GM12878 (cell line): Measurements from ENCODE around the gene FAIM. TPM values are rescaled to one million over a fixed set of nuclear protein-coding genes. Genes with fewer than 3 reads are reported as not detected.
A peak's percentile ranks its signal among the peaks of the same experiment; 100 is the strongest.
"Not testable (repeated sequence)": the region's sequence is repeated elsewhere in the genome, so short reads cannot be mapped to it uniquely, and the experiment has no call there.

ENCODE experiments used
- ATAC-seq: fragments of 200-7000 bp; cut with Tn5 transposase; 3 replicates; pipeline ENCODE4 v1.9.1; 2020; ENCODE audit warnings: mild to moderate bottlenecking, moderate library complexity
- BruUV-seq: library from RNA; stranded (reverse); fragments of 400-500 nt; replicated peaks from 2 replicates; lab custom pipeline; 2021; lab: Mats Ljungman, UMichigan
- CTCF ChIA-PET: fragments of 300-600 bp; sonication (Branson Sonifier 250); formaldehyde crosslinking; extraction: SDS; loops from one replicate; lab custom pipeline; 2021; ENCODE audit warnings: inconsistent platforms; lab: Yijun Ruan, JAX
- POLR2A ChIA-PET: fragments of 350-600 bp; formaldehyde crosslinking; extraction: SDS; loops from one replicate; lab custom pipeline; 2021; ENCODE audit warnings: inconsistent platforms; lab: Charles Lee
- RAD21 ChIA-PET: fragments of 300-600 bp; sonication (Branson Sonifier 250); formaldehyde crosslinking; loops from one replicate; lab custom pipeline; 2023; ENCODE audit warnings: antibody characterized with exemption; ENCODE audit not compliant: unreplicated experiment; lab: Charles Lee
- SMC1A ChIA-PET: fragments of 300-600 bp; sonication (Branson Sonifier 250); formaldehyde crosslinking; loops from one replicate; lab custom pipeline; 2023; ENCODE audit not compliant: unreplicated experiment, uncharacterized antibody; lab: Charles Lee
- DNase-seq: peaks from one replicate; pipeline ENCODE4 v3.0.0-alpha.2; 2011; ENCODE audit warnings: low read depth, low spot score
- FAIRE-seq: peaks from 3 replicates; lab custom pipeline; 2011; peaks lifted over from hg19 to GRCh38; lab: Jason Lieb, UNC
- H2AFZ ChIP-seq: 2 replicates; pipeline ENCODE4 v1.6.0; 2011; ENCODE audit warnings: low read depth, low read length, control low read depth; ENCODE audit not compliant: control insufficient read depth
- H3K27ac ChIP-seq: 2 replicates; pipeline ENCODE4 v1.5.1; 2011; ENCODE audit warnings: control low read depth; ENCODE audit not compliant: control insufficient read depth, insufficient read depth
- H3K27me3 ChIP-seq, 2 experiments: replicated peaks in 1 of 2; 2 replicates each; pipeline versions ENCODE4 v1.6.0 to v1.6.1; 2011; ENCODE audit warnings: low read length in 1 of 2; ENCODE audit not compliant: control insufficient read depth in 2 of 2, insufficient read depth in 2 of 2
- H3K36me3 ChIP-seq, 2 experiments: 2 replicates each; pipeline ENCODE4 v1.5.1; 2011; ENCODE audit warnings: low read length in 1 of 2; ENCODE audit not compliant: control insufficient read depth in 2 of 2, insufficient read depth in 2 of 2
- H3K4me1 ChIP-seq: 2 replicates; pipeline ENCODE4 v1.6.1; 2011; ENCODE audit warnings: mild to moderate bottlenecking, low read length, moderate library complexity, mixed read lengths; ENCODE audit not compliant: control insufficient read depth, insufficient read depth
- H3K4me2 ChIP-seq: 2 replicates; pipeline ENCODE4 v1.6.0; 2011; ENCODE audit warnings: control low read depth; ENCODE audit not compliant: control insufficient read depth, insufficient read depth
- H3K4me3 ChIP-seq: fragments of 200-600 bp; sonication (generic); 2 replicates; pipeline ENCODE4 v1.5.1; 2016
- H3K79me2 ChIP-seq: 2 replicates; pipeline ENCODE4 v1.6.0; 2011; ENCODE audit warnings: low read length; ENCODE audit not compliant: control insufficient read depth, insufficient read depth
- H3K9ac ChIP-seq: 2 replicates; pipeline ENCODE4 v1.8.0; 2011; ENCODE audit warnings: low read length, control low read depth, mixed read lengths; ENCODE audit not compliant: control insufficient read depth, insufficient read depth
- H3K9me3 ChIP-seq: replicated peaks from 3 replicates; pipeline ENCODE4 v1.5.1; 2011; ENCODE audit warnings: mild to moderate bottlenecking, low read length; ENCODE audit not compliant: control insufficient read depth, insufficient read depth
- H4K20me1 ChIP-seq: 2 replicates; pipeline ENCODE4 v1.6.0; 2011; ENCODE audit not compliant: control insufficient read depth, insufficient read depth
- CHD2 ChIP-seq: IDR thresholded peaks from 2 replicates; pipeline ENCODE4 v1.6.1; 2011; ENCODE audit warnings: low read depth, low read length, improper control_type of control experiment, borderline replicate concordance
- POU2F2 ChIP-seq: IDR thresholded peaks from 3 replicates; pipeline ENCODE4 v1.6.1; 2011; ENCODE audit warnings: low read depth, mild to moderate bottlenecking, low read length, borderline replicate concordance
- SMAD5 ChIP-seq: IDR thresholded peaks from 2 replicates; pipeline ENCODE4 v1.6.1; 2016; ENCODE audit warnings: antibody characterized with exemption, low read depth
- SMARCA5 ChIP-seq: fragments of 450-650 bp; IDR thresholded peaks from 2 replicates; pipeline ENCODE4 v1.6.1; 2017; ENCODE audit warnings: mild to moderate bottlenecking
- SPI1 ChIP-seq: IDR thresholded peaks from 2 replicates; pipeline ENCODE4 v1.6.1; 2011; ENCODE audit warnings: low read depth, mild to moderate bottlenecking, low read length, moderate library complexity, borderline replicate concordance; ENCODE audit not compliant: insufficient read depth
- ZBTB11 ChIP-seq: fragments of 450-650 bp; formaldehyde crosslinking; IDR thresholded peaks from 2 replicates; pipeline ENCODE4 v1.5.0; 2022; ENCODE audit warnings: mild to moderate bottlenecking, missing genetic modification characterization
- WGBS: methylation state at CpG from one replicate; pipeline ENCODE4 v1.1.6; 2016; ENCODE audit warnings: low lambda C conversion rate; ENCODE audit not compliant: insufficient replicate concordance, insufficient coverage; ENCODE audit errors: missing lambda C conversion rate; 5-methylcytosine and 5-hydroxymethylcytosine counted together
- in situ Hi-C: fragments of 300-500 bp; cut with MboI; formaldehyde crosslinking; loops from 9 replicates; pipeline ENCODE4 v1.14.3; 2018; ENCODE audit warnings: mixed read lengths
- intact Hi-C: fragments of 100-400 bp; cut with micrococcal nuclease; formaldehyde crosslinking; loops from one replicate; pipeline ENCODE4 v1.14.2; 2022; ENCODE audit not compliant: unreplicated experiment
- polyA plus RNA-seq, 11 experiments: library from polyadenylated mRNA; depleted of rRNA in 4 of 11; unstranded in 6 of 11; stranded (reverse) in 5 of 11; fragments of >200 nt; fragmentation: Nextera tagmentation in 4 of 11; fragmentation: Illumina TruSeq in 1 of 11; extraction: Ambion mirVana in 4 of 11; extraction: Trizol in 1 of 11; gene quantifications; 1 replicate in 1 of 11; 2 replicates in 10 of 11; pipeline versions ENCODE4 v1.2.1 to v1.2.3, GENCODE V29; 2011 to 2016; ENCODE audit warnings: inconsistent platforms in 2 of 11, missing spikeins in 2 of 11, low read depth in 1 of 11
- total RNA-seq, 4 experiments: library from RNA; depleted of rRNA in 3 of 4; stranded (reverse); fragments of >200 nt in 3 of 4; fragmentation: Illumina TruSeq in 1 of 4; extraction: Trizol in 1 of 4; gene quantifications; 2 replicates each; pipeline versions ENCODE4 v1.2.1 to v1.2.3, GENCODE V29; 2013 to 2021
- TF ChIP-seq, protein P1 (sequence below): fragments of 450-650 bp; IDR thresholded peaks from 2 replicates; pipeline ENCODE4 v1.6.1; 2018; ENCODE audit warnings: mild to moderate bottlenecking, low read depth, moderate library complexity; ENCODE audit not compliant: partially characterized antibody

Gene FAIM
- total and polyA plus RNA-seq, 10 of the 15 experiments (the other 5 are each of a cell fraction or from before 2014, with no cell fraction given) = 9.3 to 34.0 (median 23.5) TPM

DNA sequence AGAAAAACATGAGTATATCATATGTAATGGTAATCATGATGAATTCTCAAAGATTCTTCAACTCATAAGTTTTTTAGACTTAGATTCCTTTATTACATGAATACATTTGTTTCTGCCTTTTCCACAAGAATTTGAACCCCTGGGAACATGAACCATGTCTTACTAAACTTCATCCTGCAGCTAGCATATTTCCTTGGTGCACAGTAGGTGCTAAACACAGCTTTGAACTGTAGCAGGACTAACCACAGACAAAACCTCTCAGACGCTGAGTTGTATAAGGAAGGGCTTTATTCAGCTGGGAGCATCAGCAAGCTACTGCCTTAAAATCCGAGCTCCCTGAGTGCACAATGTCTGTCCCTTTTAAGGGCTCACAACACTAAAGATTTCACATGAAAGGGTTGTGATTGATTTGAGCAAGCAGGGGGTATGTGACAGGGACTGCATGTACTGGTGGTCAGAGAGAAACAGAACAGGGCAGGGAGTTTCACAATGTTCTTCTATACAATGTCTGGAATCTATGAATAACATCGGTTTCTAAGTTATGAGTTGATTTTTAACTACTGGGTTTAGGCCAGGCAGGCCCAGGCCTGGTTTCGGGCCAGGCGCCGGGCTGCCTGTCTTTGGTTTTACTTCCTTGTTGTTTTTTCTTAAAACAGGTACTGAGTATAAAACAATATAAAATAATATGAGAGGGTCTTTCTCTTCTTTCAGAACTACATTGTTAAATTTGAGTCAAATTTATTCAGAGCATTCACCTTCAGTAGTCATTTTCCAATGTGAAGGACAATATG is 11.2 kb upstream of the FAIM start:
- 55% methylated on average over 6 of the region's 6 CpGs for WGBS
- H3K79me2 ChIP-seq, H3K9ac ChIP-seq, H3K9me3 ChIP-seq, FAIRE-seq, ATAC-seq, H3K4me1 ChIP-seq, H3K27ac ChIP-seq, BruUV-seq, H4K20me1 ChIP-seq, DNase-seq, H3K4me3 ChIP-seq, H3K36me3 ChIP-seq, H3K27me3 ChIP-seq, intact Hi-C loops: not testable (repeated sequence)
- CTCF ChIA-PET = interaction anchor here (0.6 to 14.3 kb wide), 6 partner anchors 10 to 319 kb away, joined by 3 to 451 read pairs (median 3); no protein-coding TSS in a partner anchor
- RAD21 ChIA-PET = interaction anchor here (0.5 to 2.6 kb wide), 5 partner anchors 12 to 326 kb away, joined by 3 to 14 read pairs (median 3); no protein-coding TSS in a partner anchor
- peak overlapping the region; percentile 64 for H3K4me2 ChIP-seq
- SMC1A ChIA-PET = interaction anchor here (0.6 to 2.2 kb wide), 10 partner anchors 11 to 319 kb away, joined by 3 to 18 read pairs (median 3); partner anchors contain the start of gene FAIM
- TF ChIP-seq SMARCA5 = 0 out of 2 replicates have a peak, but pooled peaks have one; percentile 21
- POLR2A ChIA-PET = interaction anchor here (1.8 kb wide), 1 partner anchor 89 kb away, joined by 4 read pairs; no protein-coding TSS in a partner anchor
- peak overlapping the region; percentile 25; the same call in 1 of the 2 replicates for H2AFZ ChIP-seq
- in situ Hi-C loops = loop anchor here (5.0 kb wide), 1 partner anchor 320 kb away; no protein-coding TSS in a partner anchor

- intact Hi-C loops (no loop called here), in situ Hi-C loops (loop anchor here (5.0 kb wide), 1 partner anchor 319 kb away; no protein-coding TSS in a partner anchor)
- Histone ChIP-seq H3K79me2 (no peaks in the 10 kb centered on the region), H3K4me1 (peaks cover 10% of the 10 kb centered on the region), H3K9me3 (peaks cover 4% of the 10 kb centered on the region; the same call in 2 of the 3 replicates), H3K27me3 (no peaks in the 10 kb centered on the region; a peak in 1 of 4 replicates), H3K27ac (no peak overlapping the region), H3K9ac (no peak overlapping the region), H3K4me3 (no peak overlapping the region), H4K20me1 (no peaks in the 10 kb centered on the region), H3K36me3 (no peaks in the 10 kb centered on the region), H3K4me2 (no peak overlapping the region), H2AFZ (no peak overlapping the region)
- WGBS = 69% methylated on average over 3 of the region's 3 CpGs
- ChIA-PET POLR2A (interaction anchor here (0.6 to 1.8 kb wide), 2 partner anchors 88 to 103 kb away, joined by 4 read pairs; no protein-coding TSS in a partner anchor), RAD21 (interaction anchor here (1.1 to 2.6 kb wide), 3 partner anchors 119 to 325 kb away, joined by 3 to 14 read pairs (median 5); no protein-coding TSS in a partner anchor), CTCF (interaction anchor here (0.7 to 14.3 kb wide), 4 partner anchors 90 to 318 kb away, joined by 3 to 451 read pairs (median 6); no protein-coding TSS in a partner anchor), SMC1A (interaction anchor here (0.9 to 2.2 kb wide), 8 partner anchors 10 to 317 kb away, joined by 3 to 18 read pairs (median 4); partner anchors contain the start of gene FAIM)
- FAIRE-seq = no peak
- no TSS peak for BruUV-seq
- no peak for ATAC-seq
- no peak for DNase-seq
- TF ChIP-seq CHD2 = no peak
- TF ChIP-seq, protein P1, sequence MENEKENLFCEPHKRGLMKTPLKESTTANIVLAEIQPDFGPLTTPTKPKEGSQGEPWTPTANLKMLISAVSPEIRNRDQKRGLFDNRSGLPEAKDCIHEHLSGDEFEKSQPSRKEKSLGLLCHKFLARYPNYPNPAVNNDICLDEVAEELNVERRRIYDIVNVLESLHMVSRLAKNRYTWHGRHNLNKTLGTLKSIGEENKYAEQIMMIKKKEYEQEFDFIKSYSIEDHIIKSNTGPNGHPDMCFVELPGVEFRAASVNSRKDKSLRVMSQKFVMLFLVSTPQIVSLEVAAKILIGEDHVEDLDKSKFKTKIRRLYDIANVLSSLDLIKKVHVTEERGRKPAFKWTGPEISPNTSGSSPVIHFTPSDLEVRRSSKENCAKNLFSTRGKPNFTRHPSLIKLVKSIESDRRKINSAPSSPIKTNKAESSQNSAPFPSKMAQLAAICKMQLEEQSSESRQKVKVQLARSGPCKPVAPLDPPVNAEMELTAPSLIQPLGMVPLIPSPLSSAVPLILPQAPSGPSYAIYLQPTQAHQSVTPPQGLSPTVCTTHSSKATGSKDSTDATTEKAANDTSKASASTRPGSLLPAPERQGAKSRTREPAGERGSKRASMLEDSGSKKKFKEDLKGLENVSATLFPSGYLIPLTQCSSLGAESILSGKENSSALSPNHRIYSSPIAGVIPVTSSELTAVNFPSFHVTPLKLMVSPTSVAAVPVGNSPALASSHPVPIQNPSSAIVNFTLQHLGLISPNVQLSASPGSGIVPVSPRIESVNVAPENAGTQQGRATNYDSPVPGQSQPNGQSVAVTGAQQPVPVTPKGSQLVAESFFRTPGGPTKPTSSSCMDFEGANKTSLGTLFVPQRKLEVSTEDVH = no peak
- TF ChIP-seq ZBTB11 (CRISPR knock-in tag) = no peak
- no peak for TF ChIP-seq SMAD5
- TF ChIP-seq POU2F2 = no peak
- TF ChIP-seq SPI1 = no peak
Measured at GRCh38 chr3:138598534-138598933, 10.0 kb upstream of the FAIM start.
